ENCODE measurements around the gene CHAD. TPM values are rescaled to one million over a fixed set of nuclear protein-coding genes. Genes with fewer than 3 reads are reported as not detected.
"Not testable (repeated sequence)": the region's sequence is repeated elsewhere in the genome, so short reads cannot be mapped to it uniquely, and the experiment has no call there.

The CHAD gene
- total RNA-seq, 1 experiment from 2014 or later: 0.57 TPM

DNA sequence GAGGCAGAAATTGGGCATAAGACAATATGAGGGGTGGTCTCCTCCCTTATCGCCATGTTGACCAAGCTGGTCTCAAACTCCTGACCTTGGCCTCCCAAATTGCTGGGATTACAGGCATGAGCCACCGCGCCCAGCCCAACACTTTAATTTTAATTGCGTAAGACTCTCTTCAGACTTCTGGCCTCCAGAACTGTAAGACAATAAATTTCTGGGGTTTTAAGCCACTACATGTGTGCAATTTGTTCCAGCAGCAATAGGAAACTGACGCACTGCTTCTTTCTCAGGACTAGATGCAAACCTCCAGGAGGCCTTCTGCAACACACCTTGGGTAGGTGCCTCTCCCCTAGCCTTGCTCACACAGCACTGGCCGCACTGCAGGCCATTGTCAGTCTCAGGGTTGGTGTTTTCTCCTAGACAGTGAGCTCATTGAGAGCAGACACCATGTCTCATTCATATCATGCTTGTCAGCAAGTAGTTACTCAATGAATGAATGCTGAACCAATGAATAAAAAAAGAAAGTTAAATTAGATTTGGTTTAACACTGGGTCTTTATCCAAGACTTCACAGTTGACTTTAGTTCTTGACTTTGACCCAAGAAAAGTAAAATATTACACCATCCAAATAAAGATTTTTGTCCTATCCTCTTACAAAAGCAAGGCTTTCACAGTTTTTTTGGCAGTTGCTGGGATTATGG lies 48.1 kb downstream of the CHAD start:
- TF ChIP-seq, protein P1, sequence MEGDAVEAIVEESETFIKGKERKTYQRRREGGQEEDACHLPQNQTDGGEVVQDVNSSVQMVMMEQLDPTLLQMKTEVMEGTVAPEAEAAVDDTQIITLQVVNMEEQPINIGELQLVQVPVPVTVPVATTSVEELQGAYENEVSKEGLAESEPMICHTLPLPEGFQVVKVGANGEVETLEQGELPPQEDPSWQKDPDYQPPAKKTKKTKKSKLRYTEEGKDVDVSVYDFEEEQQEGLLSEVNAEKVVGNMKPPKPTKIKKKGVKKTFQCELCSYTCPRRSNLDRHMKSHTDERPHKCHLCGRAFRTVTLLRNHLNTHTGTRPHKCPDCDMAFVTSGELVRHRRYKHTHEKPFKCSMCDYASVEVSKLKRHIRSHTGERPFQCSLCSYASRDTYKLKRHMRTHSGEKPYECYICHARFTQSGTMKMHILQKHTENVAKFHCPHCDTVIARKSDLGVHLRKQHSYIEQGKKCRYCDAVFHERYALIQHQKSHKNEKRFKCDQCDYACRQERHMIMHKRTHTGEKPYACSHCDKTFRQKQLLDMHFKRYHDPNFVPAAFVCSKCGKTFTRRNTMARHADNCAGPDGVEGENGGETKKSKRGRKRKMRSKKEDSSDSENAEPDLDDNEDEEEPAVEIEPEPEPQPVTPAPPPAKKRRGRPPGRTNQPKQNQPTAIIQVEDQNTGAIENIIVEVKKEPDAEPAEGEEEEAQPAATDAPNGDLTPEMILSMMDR (conservative IDR thresholded peaks at IDR 0.05): no peak
- Histone ChIP-seq H4K91ac (ENCODE audit: insufficient read length, low read depth, low read length) (no peak overlapping the region), H3K9me3 (ENCODE audit: control insufficient read depth, low read depth, low read length) (no peaks in the 10 kb centered on the region), H2AK5ac (ENCODE audit: insufficient read length, low read length) (no peak overlapping the region), H3K18ac (ENCODE audit: insufficient read length, low read depth, low read length) (no peak overlapping the region), H3K79me1 (ENCODE audit: insufficient read depth, low read depth, low read length, poor library complexity, severe bottlenecking) (no peaks in the 10 kb centered on the region), H2BK5ac (ENCODE audit: insufficient read length, low read length) (no peak overlapping the region), H3T11ph (ENCODE audit: low read length) (no peak overlapping the region), H3K23ac (ENCODE audit: insufficient read length, low read depth, low read length) (no peak overlapping the region), H3K27me3 (ENCODE audit: insufficient read depth, low read length) (no peaks in the 10 kb centered on the region; the same call in 1 of the 2 replicates), H2BK15ac (ENCODE audit: low read depth, low read length) (no peak overlapping the region), H3K23me2 (ENCODE audit: insufficient read length, low read depth, low read length, poor library complexity, severe bottlenecking) (peaks cover 3% of the 10 kb centered on the region), H3K27ac (ENCODE audit: insufficient read length, low read depth, low read length) (no peak overlapping the region), H4K5ac (ENCODE audit: insufficient read length, low read depth, low read length) (no peak overlapping the region), H3K79me2 (ENCODE audit: insufficient read depth, low read length) (no peaks in the 10 kb centered on the region), H3K56ac (ENCODE audit: insufficient read length, low read depth, low read length) (no peak overlapping the region), H3K9ac (ENCODE audit: extremely low read depth, insufficient read length, low read length) (no peak overlapping the region), H4K8ac (replicated peaks; ENCODE audit: insufficient read length, low read depth, low read length) (no peak overlapping the region), H2BK120ac (ENCODE audit: low read depth, low read length, poor library complexity, severe bottlenecking) (no peak overlapping the region), H4K20me1 (ENCODE audit: control insufficient read depth, insufficient read depth, insufficient read length) (no peaks in the 10 kb centered on the region), H2BK20ac (ENCODE audit: low read depth, low read length, poor library complexity, severe bottlenecking) (no peak overlapping the region), H2AFZ (ENCODE audit: low read length) (no peak overlapping the region), H3K14ac (ENCODE audit: insufficient read depth, low read length) (no peak overlapping the region), H3K4me1 (ENCODE audit: insufficient read depth, low read length) (no peaks in the 10 kb centered on the region), H3K4ac (ENCODE audit: low read depth, low read length) (no peak overlapping the region), H3K4me2 (ENCODE audit: insufficient read depth, insufficient read length, low read length) (no peak overlapping the region), H2BK12ac (ENCODE audit: insufficient read length, low read depth, low read length) (no peak overlapping the region)
- Mint-ChIP-seq H3K9me3 (peaks cover 16 to 18% of the 10 kb centered on the region in 2 experiments), H3K27ac (no peak overlapping the region), H3K27me3 (ENCODE audit: low read depth) (peaks cover 24% of the 10 kb centered on the region), H3K36me3 (ENCODE audit: insufficient read depth in 1 of 3, low read depth in 3 of 3) (peaks cover 2 to 13% (median 4%) of the 10 kb centered on the region in 3 experiments; a peak in 6 of 7 replicates), H3K4me1 (peaks cover 5 to 9% of the 10 kb centered on the region in 2 experiments; a peak in 3 of 4 replicates), H3K4me3 (no peak overlapping the region)
- no peak for DNase-seq
- no CpG with 5 or more reads among the region's 6 CpGs for WGBS (ENCODE audit: extremely low coverage, insufficient read length, low lambda C conversion rate)

DNA sequence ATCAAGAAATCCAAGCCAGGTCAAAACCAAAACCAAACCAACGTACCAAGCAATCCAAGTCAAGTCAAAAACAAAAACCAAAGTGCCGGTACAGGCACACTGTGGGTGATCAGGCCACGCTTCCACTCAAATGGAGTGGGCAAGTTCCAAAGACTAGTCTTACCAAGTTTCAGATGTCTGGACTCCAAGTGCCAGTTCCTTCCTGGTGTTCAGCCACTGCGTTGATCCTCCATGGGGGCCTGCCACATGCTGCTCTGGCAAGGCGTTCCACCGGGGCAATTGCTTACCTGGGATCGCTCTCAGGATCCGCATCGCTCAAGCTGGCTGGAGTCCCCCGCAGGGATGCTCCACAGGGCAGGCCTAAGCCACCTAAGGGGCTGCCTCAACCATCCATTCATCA lies 49.1 kb downstream of the CHAD start:
- not testable (repeated sequence) for H3K9me3 ChIP-seq (ENCODE audit: control insufficient read depth, low read depth, low read length); H3T11ph ChIP-seq (ENCODE audit: low read length); H4K8ac ChIP-seq (replicated peaks; ENCODE audit: insufficient read length, low read depth, low read length); H3K4ac ChIP-seq (ENCODE audit: low read depth, low read length); DNase-seq; H3K4me2 ChIP-seq (ENCODE audit: insufficient read depth, insufficient read length, low read length); H3K79me1 ChIP-seq (ENCODE audit: insufficient read depth, low read depth, low read length, poor library complexity, severe bottlenecking); H4K5ac ChIP-seq (ENCODE audit: insufficient read length, low read depth, low read length); H3K27me3 ChIP-seq (ENCODE audit: insufficient read depth, low read length); H2AK5ac ChIP-seq (ENCODE audit: insufficient read length, low read length); H4K20me1 ChIP-seq (ENCODE audit: control insufficient read depth, insufficient read depth, insufficient read length); H3K18ac ChIP-seq (ENCODE audit: insufficient read length, low read depth, low read length); H3K27ac ChIP-seq (ENCODE audit: insufficient read length, low read depth, low read length); H4K91ac ChIP-seq (ENCODE audit: insufficient read length, low read depth, low read length); H2AFZ ChIP-seq (ENCODE audit: low read length); H3K4me3 Mint-ChIP-seq; H3K4me1 ChIP-seq (ENCODE audit: insufficient read depth, low read length); H2BK12ac ChIP-seq (ENCODE audit: insufficient read length, low read depth, low read length); H3K27ac Mint-ChIP-seq; H2BK5ac ChIP-seq (ENCODE audit: insufficient read length, low read length); H2BK20ac ChIP-seq (ENCODE audit: low read depth, low read length, poor library complexity, severe bottlenecking); H3K23me2 ChIP-seq (ENCODE audit: insufficient read length, low read depth, low read length, poor library complexity, severe bottlenecking); H2BK15ac ChIP-seq (ENCODE audit: low read depth, low read length); H2BK120ac ChIP-seq (ENCODE audit: low read depth, low read length, poor library complexity, severe bottlenecking); H3K56ac ChIP-seq (ENCODE audit: insufficient read length, low read depth, low read length); H3K23ac ChIP-seq (ENCODE audit: insufficient read length, low read depth, low read length); H3K9ac ChIP-seq (ENCODE audit: extremely low read depth, insufficient read length, low read length); H3K4me1 Mint-ChIP-seq; H3K14ac ChIP-seq (ENCODE audit: insufficient read depth, low read length); H3K79me2 ChIP-seq (ENCODE audit: insufficient read depth, low read length)
- H3K27me3 Mint-ChIP-seq (ENCODE audit: low read depth): peaks cover 17% of the 10 kb centered on the region
- H3K36me3 Mint-ChIP-seq (ENCODE audit: insufficient read depth in 1 of 3, low read depth in 3 of 3): peaks cover 2 to 13% (median 4%) of the 10 kb centered on the region in 3 experiments; a peak in 6 of 7 replicates
- no CpG with 5 or more reads among the region's 10 CpGs for WGBS (ENCODE audit: extremely low coverage, insufficient read length, low lambda C conversion rate)
- H3K9me3 Mint-ChIP-seq: peaks cover 16 to 18% of the 10 kb centered on the region in 2 experiments

Measured in H9 (cell line).